LNCaP clone FGC (cell line): ENCODE measurements around the gene SMAD4.

Source experiments
- DNase-seq: peaks from one replicate; pipeline ENCODE4 v3.0.0-alpha.2; 2011; ENCODE audit warnings: low read depth
- H3K4me3 ChIP-seq: 2 replicates; pipeline ENCODE4 v1.5.1; 2011; ENCODE audit warnings: mild to moderate bottlenecking, low read depth, low read length, control low read depth
- TF ChIP-seq, protein P1 (sequence below): IDR thresholded peaks from 2 replicates; pipeline ENCODE4 v1.5.1; 2012; ENCODE audit warnings: mild to moderate bottlenecking; ENCODE audit not compliant: control insufficient read depth, insufficient read depth; ENCODE audit errors: extremely low read depth

SMAD4 gene

DNA sequence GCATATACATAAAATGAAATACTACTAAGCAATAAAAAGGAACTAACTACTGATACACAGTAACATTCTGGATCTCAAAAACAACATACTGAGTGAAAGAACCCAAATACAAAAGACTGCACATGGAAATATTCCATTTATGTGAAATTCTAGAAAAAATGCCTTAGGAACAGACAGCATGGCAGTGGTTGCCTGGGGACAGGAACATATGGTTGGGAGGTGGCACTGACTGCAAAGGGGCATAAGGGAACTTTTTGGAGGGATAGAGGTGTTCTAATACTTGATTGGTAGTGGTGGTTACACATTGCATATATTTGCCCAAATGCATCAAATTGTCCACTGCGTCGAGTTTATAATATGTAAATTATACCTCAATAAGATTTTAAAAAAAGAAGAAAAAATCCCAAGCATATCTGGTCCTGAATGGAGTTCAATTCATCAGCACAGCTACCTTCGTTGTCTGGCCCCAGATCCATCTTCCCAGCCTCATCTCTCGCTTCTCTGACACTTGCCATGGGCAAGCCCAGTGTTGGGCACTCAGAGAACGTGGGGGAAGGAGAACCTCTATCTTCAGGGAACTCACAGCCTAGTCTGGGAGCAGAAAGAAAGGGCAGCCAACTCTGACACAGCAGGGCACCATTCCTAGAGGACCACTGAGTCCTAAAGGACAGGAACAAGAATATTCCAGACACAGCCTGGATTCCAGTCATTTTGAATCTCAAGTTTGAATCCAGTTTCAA is 8.6 kb upstream of the SMAD4 start:
- DNase-seq: no peak
- TF ChIP-seq, protein P1, sequence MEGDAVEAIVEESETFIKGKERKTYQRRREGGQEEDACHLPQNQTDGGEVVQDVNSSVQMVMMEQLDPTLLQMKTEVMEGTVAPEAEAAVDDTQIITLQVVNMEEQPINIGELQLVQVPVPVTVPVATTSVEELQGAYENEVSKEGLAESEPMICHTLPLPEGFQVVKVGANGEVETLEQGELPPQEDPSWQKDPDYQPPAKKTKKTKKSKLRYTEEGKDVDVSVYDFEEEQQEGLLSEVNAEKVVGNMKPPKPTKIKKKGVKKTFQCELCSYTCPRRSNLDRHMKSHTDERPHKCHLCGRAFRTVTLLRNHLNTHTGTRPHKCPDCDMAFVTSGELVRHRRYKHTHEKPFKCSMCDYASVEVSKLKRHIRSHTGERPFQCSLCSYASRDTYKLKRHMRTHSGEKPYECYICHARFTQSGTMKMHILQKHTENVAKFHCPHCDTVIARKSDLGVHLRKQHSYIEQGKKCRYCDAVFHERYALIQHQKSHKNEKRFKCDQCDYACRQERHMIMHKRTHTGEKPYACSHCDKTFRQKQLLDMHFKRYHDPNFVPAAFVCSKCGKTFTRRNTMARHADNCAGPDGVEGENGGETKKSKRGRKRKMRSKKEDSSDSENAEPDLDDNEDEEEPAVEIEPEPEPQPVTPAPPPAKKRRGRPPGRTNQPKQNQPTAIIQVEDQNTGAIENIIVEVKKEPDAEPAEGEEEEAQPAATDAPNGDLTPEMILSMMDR: no peak
- H3K4me3 ChIP-seq: no peak overlapping the region

DNA sequence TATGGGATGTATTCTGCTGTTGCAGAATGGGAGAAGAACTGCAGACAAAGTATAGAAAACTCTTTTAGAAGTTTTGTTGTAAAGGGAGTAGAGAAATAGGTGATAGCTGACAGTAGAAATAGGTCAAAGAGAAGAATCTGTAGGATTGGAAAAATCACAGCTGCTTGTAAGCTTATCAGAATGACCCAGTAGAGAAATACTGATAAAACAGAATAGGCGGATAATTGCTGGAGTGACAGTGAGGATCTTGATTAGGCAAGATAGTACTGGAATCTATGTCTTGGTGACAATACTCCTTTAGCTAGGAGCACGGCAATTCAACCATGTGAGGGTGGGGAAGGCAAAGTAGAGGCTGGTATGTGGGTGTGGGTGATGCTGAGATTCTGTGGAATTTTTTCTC is 4.5 kb upstream of the SMAD4 start:
- no peak overlapping the region for H3K4me3 ChIP-seq
- TF ChIP-seq, protein P1: no peak
- no peak for DNase-seq

DNA sequence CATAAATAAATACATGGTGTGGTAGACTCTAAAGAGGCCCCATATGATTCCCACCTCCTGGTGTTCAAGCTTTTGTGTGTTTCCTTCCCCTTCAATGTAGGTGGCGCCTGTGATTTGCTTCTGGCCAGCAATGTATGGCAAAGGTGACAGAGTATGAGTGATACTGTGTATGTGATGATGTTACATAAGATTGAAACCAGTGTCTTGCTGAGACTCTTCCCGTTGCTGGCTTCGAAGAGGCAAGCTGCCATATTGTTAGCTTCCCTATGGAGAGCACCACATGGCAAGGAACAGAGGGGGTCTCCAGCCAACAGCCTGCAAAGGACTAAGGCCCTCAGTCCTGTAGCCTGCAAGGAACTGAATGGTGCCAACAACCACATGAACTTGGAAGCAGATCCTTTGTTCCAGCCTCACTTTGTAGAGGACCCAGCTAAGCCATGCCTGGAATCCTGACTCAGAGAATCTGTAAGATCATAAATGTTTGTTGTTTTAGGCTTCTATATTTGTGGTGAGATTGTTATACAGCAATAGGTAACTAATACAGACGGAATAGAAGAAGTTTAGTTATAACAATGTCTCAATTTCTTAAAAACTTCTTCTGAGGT is 1.7 kb upstream of the SMAD4 start:
- DNase-seq: no peak
- TF ChIP-seq, protein P1: no peak
- no peak overlapping the region for H3K4me3 ChIP-seq

DNA sequence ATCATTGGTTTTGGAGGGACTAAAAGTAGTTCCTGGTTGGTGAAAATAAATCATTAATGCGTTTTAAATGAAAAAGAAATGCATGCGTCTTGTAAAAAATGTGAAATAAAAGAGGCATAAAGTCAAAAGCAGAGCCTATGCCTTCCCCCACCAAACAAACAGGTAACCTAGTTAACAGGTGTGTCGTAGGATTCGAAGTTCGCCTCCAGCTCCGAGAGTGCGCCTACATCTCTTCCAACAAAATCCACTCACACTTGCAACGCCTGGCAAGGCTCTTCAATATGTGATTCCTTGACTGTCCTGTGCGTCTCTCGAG is 677 bp upstream of the SMAD4 start:
- TF ChIP-seq, protein P1: no peak
- DNase-seq: no peak
- peak overlapping the region; percentile 53 for H3K4me3 ChIP-seq

DNA sequence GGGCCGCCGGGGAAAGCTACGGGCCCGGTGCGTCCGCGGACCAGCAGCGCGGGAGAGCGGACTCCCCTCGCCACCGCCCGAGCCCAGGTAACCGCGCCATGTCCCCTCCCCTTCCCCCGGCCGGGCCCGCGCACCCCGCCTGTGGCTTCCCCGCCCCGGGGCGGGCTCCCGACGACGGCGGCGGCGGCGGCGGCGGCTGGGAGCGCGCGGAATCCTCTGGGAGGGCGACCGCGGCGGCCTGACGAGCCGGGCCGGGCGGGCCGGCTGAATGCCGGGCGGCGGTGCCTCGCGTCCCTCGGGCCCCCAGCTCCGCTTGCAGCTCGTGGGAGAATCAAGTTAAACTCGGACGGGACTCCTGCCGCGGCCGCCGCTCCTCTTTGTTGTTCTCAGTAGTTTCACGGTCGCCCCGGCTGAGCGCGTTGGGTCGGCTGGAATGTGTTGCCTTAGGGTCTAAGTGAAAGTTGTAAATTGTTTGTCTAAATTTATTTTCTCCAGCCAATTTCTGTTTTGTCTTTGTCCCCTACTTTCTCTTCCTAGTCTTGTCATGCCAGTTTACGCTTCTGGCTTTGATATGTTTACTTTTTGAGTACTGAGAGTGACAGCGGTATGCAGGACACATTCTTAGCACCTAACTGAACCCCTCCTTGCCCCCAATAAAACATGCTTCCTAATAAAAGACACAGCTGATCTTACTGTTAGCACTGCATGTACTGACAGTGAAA is 685 bp downstream of the SMAD4 start:
- H3K4me3 ChIP-seq: peak overlapping the region; percentile 53
- DNase-seq: peak; percentile 76
- TF ChIP-seq, protein P1: no peak

DNA sequence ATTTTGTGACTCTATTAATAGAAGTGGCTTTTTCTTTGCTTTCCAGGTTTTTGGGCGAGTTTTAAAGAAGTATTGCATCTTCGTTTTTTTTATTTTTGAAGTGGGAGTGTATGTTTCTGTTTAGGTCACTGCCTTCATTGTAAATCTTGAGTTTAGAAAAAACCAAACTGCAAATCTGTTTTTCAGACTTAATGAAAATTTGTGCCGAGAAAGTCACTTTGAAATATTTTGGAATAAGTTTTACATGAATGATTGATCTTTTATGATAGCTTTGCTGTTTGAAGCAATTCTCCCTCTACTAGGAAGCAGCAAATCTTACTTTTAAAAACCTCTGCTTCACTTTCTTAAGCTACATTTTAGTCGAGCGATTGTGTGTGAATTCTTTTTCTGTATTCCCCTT is 2.2 kb downstream of the SMAD4 start:
- DNase-seq: no peak
- TF ChIP-seq, protein P1: no peak
- no peak overlapping the region for H3K4me3 ChIP-seq
